Stimulated activated CD4-positive, alpha-beta T cell treated with anti-CD3 and anti-CD28 coated beads, TNF-alpha, amount 100 ng/mL, for 48 hours (primary cell): ENCODE data around the gene PURB.
"Not testable (repeated sequence)": the region's sequence is repeated elsewhere in the genome, so short reads cannot be mapped to it uniquely, and the experiment has no call there.

Experiments used
- DNase-seq, 3 donors: peaks; one replicate each; pipeline ENCODE4 v3.0.0-alpha.2; 2020; ENCODE audit warnings: low read depth in 3 of 3

Gene PURB

GRCh38 chr7:44891791-44892190, 6.5 kb upstream of the PURB start:
- DNase-seq: no peak

- DNase-seq: peak in 2 of 3 donors; percentile 8 to 10
These were observed 6.0 kb upstream of the PURB start for GRCh38 chr7:44891372-44891771.

GRCh38 chr7:44889086-44889781, 3.9 kb upstream of the PURB start:
- no peak for DNase-seq

- no peak for DNase-seq
These were observed 2.0 kb upstream of the PURB start for GRCh38 chr7:44887293-44887692.

GRCh38 chr7:44884621-44885393, 523 bp downstream of the PURB start:
- peak; percentile 18 to 37 (median 32) for DNase-seq

- DNase-seq: no peak
These were observed 1.2 kb downstream of the PURB start for GRCh38 chr7:44883961-44884620.

GRCh38 chr7:44882899-44883298, 2.4 kb downstream of the PURB start:
- DNase-seq: no peak

- DNase-seq: no peak
These were observed 3.7 kb downstream of the PURB start for GRCh38 chr7:44881610-44882009.

- no peak for DNase-seq
These were observed 4.2 kb downstream of the PURB start for GRCh38 chr7:44881066-44881600.

- no peak for DNase-seq
These were observed 4.9 kb downstream of the PURB start for GRCh38 chr7:44880317-44881018.

- DNase-seq: no peak
These were observed 8.9 kb downstream of the PURB start for GRCh38 chr7:44876393-44876792.

GRCh38 chr7:44875241-44875640, 10.1 kb downstream of the PURB start:
- DNase-seq: no peak

- no peak for DNase-seq
These were observed 12.5 kb downstream of the PURB start for GRCh38 chr7:44872787-44873186.

GRCh38 chr7:44871918-44872317, 13.4 kb downstream of the PURB start:
- DNase-seq: not testable (repeated sequence)

- not testable (repeated sequence) for DNase-seq
These were observed 14.6 kb downstream of the PURB start for GRCh38 chr7:44870780-44871179.

GRCh38 chr7:44870336-44870735, 15.0 kb downstream of the PURB start:
- not testable (repeated sequence) for DNase-seq

GRCh38 chr7:44867073-44867995, 18.0 kb downstream of the PURB start:
- DNase-seq: peak in 1 of 3 donors; percentile 25

- DNase-seq: not testable (repeated sequence)
These were observed 23.4 kb downstream of the PURB start for GRCh38 chr7:44861949-44862348.

- DNase-seq: no peak
These were observed 27.2 kb downstream of the PURB start for GRCh38 chr7:44858161-44858560.

- no peak for DNase-seq
These were observed 30.5 kb downstream of the PURB start for GRCh38 chr7:44854644-44855364.
